Erythroblast (primary cell): Measurements from ENCODE around the gene THEM5.
"Not testable (repeated sequence)": the region's sequence is repeated elsewhere in the genome, so short reads cannot be mapped to it uniquely, and the experiment has no call there.

Experiments
- GATA1 ChIP-seq: IDR thresholded peaks from 2 replicates; pipeline ENCODE4 v1.6.1; 2011; ENCODE audit warnings: low read depth, mild to moderate bottlenecking, control low read depth, low read length, moderate library complexity
- POLR2A ChIP-seq: IDR thresholded peaks from 2 replicates; pipeline ENCODE4 v1.6.1; 2011; ENCODE audit warnings: mild to moderate bottlenecking, low read length

- TF ChIP-seq POLR2A, GATA1: not testable (repeated sequence)
Observed at GRCh38 chr1:151882918-151883317, 29.4 kb upstream of the THEM5 start.
